ENCODE results near the gene EMID1.
A peak's percentile ranks its signal among the peaks of the same experiment; 100 is the strongest.

EMID1 gene

GRCh38 chr22:29308791-29309262, 103.1 kb downstream of the EMID1 start:
- H3K27ac ChIP-seq: peak overlapping the region; percentile 75
- TF ChIP-seq CTCF (IDR thresholded peaks at IDR 0.05; ENCODE audit: low read depth, low read length, missing control alignments): no peak
- in situ Hi-C loops (cut with HindIII; ENCODE audit: low pct_ligation_motif_present, low sequenced_read_pairs): no loop called here
- peaks cover 5% of the 10 kb centered on the region for H3K36me3 ChIP-seq (replicated peaks)
- peak overlapping the region; percentile 37 for H3K4me3 ChIP-seq (ENCODE audit: low read depth, low read length)
- H3K27me3 ChIP-seq (replicated peaks): peaks cover 5% of the 10 kb centered on the region
- DNase-seq: peak; percentile 73

All from brain microvascular endothelial cell (primary cell).